Caki2 (cell line): Measurements from ENCODE around the gene SERPINB3. TPM values are rescaled to one million over a fixed set of nuclear protein-coding genes. Genes with fewer than 3 reads are reported as not detected.
"Not testable (repeated sequence)": the region's sequence is repeated elsewhere in the genome, so short reads cannot be mapped to it uniquely, and the experiment has no call there.

Experiments
- DNase-seq: peaks from one replicate; pipeline ENCODE4 v3.0.0-alpha.2; 2015; ENCODE audit warnings: low read depth
- in situ Hi-C: cut with HindIII; loops from 2 replicates; pipeline ENCODE4 v1.10.0; 2016; ENCODE audit warnings: low sequenced_read_pairs, low pct_unique_long_range_greater_than_20kb, mixed read lengths
- total RNA-seq: library from RNA; depleted of rRNA; stranded (reverse); fragments of >200 nt; shearing (Covaris generic); gene quantifications from 2 replicates; pipeline ENCODE4 v1.2.3, GENCODE V29; 2014; ENCODE audit warnings: low replicate concordance

The SERPINB3 gene
- total RNA-seq, 1 experiment from 2014 or later, result not detected

GRCh38 chr18:63664571-63664970, 2.9 kb upstream of the SERPINB3 start:
- DNase-seq, result no peak

DNA sequence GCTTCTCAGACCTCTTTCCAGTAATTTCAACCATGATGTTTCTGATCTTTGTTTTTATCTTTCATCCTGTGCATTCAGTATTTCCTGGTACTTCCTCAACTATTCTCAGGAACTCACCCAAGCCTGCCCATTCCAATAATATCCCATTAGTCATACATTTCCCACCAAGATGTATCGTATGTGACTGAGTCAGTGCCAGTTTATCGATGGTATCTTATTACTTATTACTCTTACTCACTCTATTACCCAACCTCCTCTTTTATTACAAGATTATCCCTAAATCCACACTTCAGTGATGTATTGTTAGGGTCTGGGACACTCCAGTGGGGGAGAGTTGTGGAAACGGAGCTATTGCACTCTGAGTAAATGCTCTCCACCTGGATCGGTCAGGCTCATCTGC, 2.8 kb downstream of the SERPINB3 start:
- DNase-seq, in situ Hi-C loops: not testable (repeated sequence)

More at GRCh38 chr18:63664571-63664970, 2.9 kb upstream of the SERPINB3 start:
- in situ Hi-C loops, result no loop called here

GRCh38 chr18:63650271-63650670, 11.4 kb downstream of the SERPINB3 start:
- DNase-seq, in situ Hi-C loops: not testable (repeated sequence)

GRCh38 chr18:63648241-63648640, 13.5 kb downstream of the SERPINB3 start:
- no peak for DNase-seq

GRCh38 chr18:63646936-63647335, 14.8 kb downstream of the SERPINB3 start:
- no peak for DNase-seq
- in situ Hi-C loops, result no loop called here

More at GRCh38 chr18:63648241-63648640, 13.5 kb downstream of the SERPINB3 start:
- in situ Hi-C loops, result no loop called here

DNA sequence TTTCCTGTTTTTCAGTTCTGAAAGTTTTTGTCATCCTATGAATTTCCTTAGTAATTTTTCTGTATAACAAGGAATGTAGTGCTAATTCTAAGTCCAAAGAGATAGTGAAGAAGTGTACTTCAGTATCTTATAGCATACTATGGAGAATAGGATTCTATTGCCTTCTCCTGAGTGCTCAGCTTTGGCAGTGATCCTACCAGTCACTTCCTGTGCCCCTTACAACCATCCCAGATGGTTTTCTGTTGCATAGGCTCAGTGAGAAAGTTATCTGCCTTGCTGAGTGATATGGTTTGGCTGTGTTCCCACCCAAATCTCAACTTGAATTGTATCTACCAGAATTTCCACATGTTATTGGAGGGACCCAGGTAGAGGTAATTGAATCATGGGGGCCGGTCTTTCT, 17.0 kb downstream of the SERPINB3 start:
- DNase-seq, in situ Hi-C loops: not testable (repeated sequence)

DNA sequence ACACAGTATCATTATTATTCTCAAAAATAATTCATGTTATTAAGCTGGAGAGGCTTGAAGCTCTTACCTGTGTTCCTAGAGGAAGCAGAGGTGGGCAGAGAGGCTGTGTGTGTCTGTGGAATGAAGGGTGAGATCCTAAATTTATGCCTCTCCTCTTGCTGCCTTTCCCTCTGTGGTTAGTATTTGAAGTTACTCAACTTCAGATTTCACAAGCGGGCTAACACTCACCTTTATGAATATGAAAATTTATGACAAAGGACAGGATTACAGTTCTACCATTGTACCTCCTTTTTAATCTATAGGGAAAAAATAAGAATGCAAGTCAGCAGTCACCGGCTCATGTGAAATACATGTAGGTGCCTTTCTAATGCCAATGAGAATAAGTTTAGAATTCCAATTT, 17.6 kb downstream of the SERPINB3 start, which contains the start of gene SERPINB4:
Gene SERPINB4 (minus strand): TSS at position 115 of the 400 bp plus-strand sequence. CDS start 679 bp downstream, outside the sequence.
- in situ Hi-C loops, DNase-seq: not testable (repeated sequence)

GRCh38 chr18:63642668-63643356, 18.9 kb downstream of the SERPINB3 start:
- DNase-seq, in situ Hi-C loops: not testable (repeated sequence)

GRCh38 chr18:63641157-63641680, 20.5 kb downstream of the SERPINB3 start:
- in situ Hi-C loops, DNase-seq: not testable (repeated sequence)

- in situ Hi-C loops, result no loop called here
These were observed 24.0 kb downstream of the SERPINB3 start for GRCh38 chr18:63637703-63638102.

DNA sequence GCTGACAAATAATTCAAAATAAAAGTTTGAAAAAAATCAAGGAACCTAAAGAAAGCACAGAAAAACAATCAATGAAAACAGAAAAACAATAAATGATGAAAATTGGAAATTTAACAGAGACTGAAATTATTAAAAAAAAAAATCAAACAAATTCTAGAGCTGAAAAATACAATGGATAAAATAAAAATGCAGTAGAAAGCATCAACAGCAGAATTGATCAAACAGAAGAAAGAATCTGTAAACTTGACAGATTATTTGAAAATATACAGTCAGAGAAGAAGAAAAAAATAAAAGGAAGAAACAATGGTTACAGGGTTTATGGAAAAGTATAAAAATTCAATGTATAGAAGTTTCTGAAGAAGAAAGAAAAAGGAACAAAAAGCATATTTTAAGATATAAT, 33.9 kb downstream of the SERPINB3 start:
- in situ Hi-C loops, result no loop called here
- DNase-seq, result no peak

More at GRCh38 chr18:63637703-63638102, 24.0 kb downstream of the SERPINB3 start:
- DNase-seq, result no peak

GRCh38 chr18:63626431-63626830, 35.3 kb downstream of the SERPINB3 start:
- in situ Hi-C loops, result no loop called here
- DNase-seq, result no peak

DNA sequence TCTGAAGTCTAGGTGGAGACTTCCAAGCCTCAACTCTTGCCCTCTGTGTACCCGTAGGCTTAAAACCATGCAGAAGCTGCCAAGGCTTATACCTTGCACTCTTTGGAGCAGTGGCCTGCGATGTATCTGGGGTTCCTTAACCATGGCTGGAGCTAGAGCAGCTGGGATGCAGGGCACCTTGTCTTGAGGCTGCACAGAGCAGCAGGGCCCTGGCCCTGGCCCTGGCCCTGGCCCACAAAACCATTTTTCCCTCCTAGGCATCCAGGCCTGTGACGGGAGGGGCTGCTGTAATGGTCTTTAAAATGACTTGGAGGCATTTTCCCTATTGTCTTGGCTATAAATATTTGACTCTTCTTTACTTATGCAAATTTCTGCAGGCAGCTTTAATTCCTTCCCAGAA, 36.8 kb downstream of the SERPINB3 start:
- DNase-seq, result no peak
- in situ Hi-C loops, result no loop called here

DNA sequence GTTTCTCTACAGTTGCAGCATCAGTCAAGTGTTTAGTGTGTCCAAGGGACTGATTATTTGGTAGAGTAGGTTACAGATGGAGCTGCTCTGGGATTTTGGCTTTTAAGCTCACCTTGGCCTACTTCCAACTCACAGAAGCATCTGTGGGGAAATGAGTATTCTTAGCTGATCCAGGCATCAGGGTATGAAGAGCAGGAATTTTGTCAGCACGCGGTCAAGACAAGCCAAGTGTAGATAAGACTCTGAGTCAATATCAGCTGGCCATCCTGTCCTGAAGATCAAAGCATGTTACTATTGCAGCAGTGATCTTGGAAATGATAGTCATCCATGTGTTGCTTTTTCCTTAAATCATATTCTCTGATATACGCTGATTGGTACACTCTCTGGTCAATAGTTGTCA, 42.0 kb downstream of the SERPINB3 start:
- in situ Hi-C loops, result no loop called here
- no peak for DNase-seq

GRCh38 chr18:63617915-63618234, 43.8 kb downstream of the SERPINB3 start:
- in situ Hi-C loops, result no loop called here
- DNase-seq, result no peak

DNA sequence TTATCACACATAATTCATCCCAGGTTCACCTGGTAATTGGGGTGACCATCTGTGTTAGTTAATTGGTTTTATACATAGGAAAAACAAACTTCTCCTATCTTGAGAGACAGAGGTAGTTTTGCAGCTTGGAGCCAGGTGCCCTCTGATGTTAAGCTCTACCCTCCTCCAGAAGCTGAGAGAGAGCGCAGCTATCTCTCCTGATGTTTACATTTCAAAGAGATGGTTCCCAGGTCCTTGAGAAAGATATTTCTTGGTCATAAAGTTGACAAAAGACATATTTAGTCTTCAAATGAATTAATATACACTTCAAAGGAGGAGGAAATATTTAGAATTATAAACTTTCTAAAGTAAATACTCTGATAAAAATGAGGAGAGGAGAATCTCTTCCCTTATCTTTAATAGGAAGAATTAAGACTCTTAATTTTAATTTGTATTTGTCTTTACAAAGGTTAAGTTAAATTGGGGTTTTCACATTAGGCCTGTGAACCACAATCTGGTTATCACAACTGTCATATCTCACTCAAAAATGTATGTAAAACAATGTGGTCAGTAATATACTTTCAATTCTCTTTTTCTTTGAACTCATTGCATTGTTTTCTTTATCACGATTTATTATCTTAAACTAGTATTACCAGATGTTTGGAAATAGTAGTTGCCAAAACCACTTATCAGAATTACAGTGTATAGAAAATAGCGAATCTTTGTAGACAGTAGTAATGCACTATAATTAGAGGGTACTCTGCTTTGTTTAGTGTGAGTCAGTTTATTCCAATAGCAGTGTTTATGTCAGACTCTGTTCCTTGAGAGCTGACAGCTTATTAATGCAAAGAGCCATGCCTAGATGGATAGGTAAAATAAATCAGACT, 44.4 kb downstream of the SERPINB3 start:
- in situ Hi-C loops, result no loop called here
- DNase-seq, result no peak

- in situ Hi-C loops, result no loop called here
- no peak for DNase-seq
These were observed 48.3 kb downstream of the SERPINB3 start for GRCh38 chr18:63613420-63613819.

DNA sequence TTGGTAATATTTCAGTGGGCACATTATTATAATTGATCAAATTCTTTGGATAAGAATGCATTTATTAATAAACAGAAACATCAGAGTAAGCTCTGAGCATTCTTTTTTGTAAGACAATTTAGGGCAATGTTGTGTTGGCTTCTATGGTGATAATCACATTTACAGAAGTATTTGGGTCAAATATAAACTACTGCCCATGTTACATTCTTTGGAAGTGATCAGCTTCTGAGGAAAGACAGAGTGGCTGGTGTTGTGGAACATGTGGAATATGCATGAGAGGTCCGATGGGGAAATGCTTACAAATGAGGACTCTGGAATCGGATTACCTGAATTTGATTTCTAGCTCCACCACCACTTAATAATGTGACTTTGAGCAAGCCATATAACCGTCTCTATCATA, 55.2 kb downstream of the SERPINB3 start:
- no peak for DNase-seq

More for the DNA sequence above, 55.2 kb downstream of the SERPINB3 start:
- in situ Hi-C loops, result no loop called here
